Calu3 (cell line): ENCODE data around the gene AKR7A3. TPM values are rescaled to one million over a fixed set of nuclear protein-coding genes. Genes with fewer than 3 reads are reported as not detected.

Experiments
- BruUV-seq: library from RNA; stranded (reverse); fragments of 400-500 nt; replicated peaks from 2 replicates; lab custom pipeline; 2021; lab: Mats Ljungman, UMichigan
- CTCF ChIA-PET: fragments of 300-600 bp; sonication (Branson Sonifier 250); formaldehyde crosslinking; loops from one replicate; lab custom pipeline; 2022; ENCODE audit warnings: antibody characterized with exemption; lab: Charles Lee
- DNase-seq: peaks from one replicate; pipeline ENCODE4 v3.0.0; 2022
- H3K27ac Mint-ChIP-seq: one replicate; pipeline ENCODE4 v1.8.0; 2022; ENCODE audit warnings: mixed read lengths; ENCODE audit not compliant: unreplicated experiment
- H3K27me3 Mint-ChIP-seq: one replicate; pipeline ENCODE4 v1.8.0; 2022; ENCODE audit warnings: mixed read lengths; ENCODE audit not compliant: unreplicated experiment
- H3K36me3 Mint-ChIP-seq: one replicate; pipeline ENCODE4 v1.8.0; 2022; ENCODE audit warnings: mild to moderate bottlenecking, moderate library complexity, mixed read lengths; ENCODE audit not compliant: insufficient read depth, unreplicated experiment
- H3K4me1 Mint-ChIP-seq: one replicate; pipeline ENCODE4 v1.8.0; 2022; ENCODE audit warnings: mild to moderate bottlenecking, low read depth, mixed read lengths; ENCODE audit not compliant: unreplicated experiment
- H3K4me3 Mint-ChIP-seq: one replicate; pipeline ENCODE4 v1.8.0; 2022; ENCODE audit warnings: mild to moderate bottlenecking, low read depth, moderate library complexity, mixed read lengths; ENCODE audit not compliant: unreplicated experiment
- H3K9me3 Mint-ChIP-seq: one replicate; pipeline ENCODE4 v1.8.0; 2022; ENCODE audit warnings: low read depth, mixed read lengths; ENCODE audit not compliant: unreplicated experiment
- intact Hi-C: fragments of 100-400 bp; cut with micrococcal nuclease; formaldehyde crosslinking; loops from one replicate; pipeline ENCODE4 v1.10.0; 2022; ENCODE audit not compliant: unreplicated experiment
- total RNA-seq: library from RNA; stranded (reverse); gene quantifications from 2 replicates; pipeline ENCODE4 v1.2.3, GENCODE V29; 2022
- TF ChIP-seq, protein P1 (sequence below): fragments of 200-600 bp; IDR thresholded peaks from one replicate; pipeline ENCODE4 v1.8.0; 2022; ENCODE audit warnings: antibody characterized with exemption; ENCODE audit not compliant: unreplicated experiment

The AKR7A3 gene
- total RNA-seq, 1 experiment from 2014 or later: 1.7 TPM

DNA sequence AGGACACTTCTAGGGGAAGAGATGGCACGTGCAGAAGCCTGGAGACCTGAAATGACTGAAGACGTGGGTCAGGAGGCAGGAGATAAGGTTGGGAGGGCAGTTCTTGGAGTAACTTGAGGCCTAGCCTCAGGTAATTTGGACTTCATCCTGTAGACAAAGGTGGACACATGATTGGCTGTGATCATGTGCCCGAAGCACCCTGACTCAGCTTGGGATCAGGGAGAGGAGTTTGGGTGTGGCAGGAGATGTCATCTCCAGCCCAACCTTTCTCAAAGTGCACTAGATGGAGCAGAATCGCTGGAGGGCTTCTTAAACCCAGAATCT lies 25.0 kb upstream of the AKR7A3 start:
- CTCF ChIA-PET: no interaction called here
- no peak overlapping the region for H3K27ac Mint-ChIP-seq
- intact Hi-C loops: no loop called here
- TF ChIP-seq, protein P1, sequence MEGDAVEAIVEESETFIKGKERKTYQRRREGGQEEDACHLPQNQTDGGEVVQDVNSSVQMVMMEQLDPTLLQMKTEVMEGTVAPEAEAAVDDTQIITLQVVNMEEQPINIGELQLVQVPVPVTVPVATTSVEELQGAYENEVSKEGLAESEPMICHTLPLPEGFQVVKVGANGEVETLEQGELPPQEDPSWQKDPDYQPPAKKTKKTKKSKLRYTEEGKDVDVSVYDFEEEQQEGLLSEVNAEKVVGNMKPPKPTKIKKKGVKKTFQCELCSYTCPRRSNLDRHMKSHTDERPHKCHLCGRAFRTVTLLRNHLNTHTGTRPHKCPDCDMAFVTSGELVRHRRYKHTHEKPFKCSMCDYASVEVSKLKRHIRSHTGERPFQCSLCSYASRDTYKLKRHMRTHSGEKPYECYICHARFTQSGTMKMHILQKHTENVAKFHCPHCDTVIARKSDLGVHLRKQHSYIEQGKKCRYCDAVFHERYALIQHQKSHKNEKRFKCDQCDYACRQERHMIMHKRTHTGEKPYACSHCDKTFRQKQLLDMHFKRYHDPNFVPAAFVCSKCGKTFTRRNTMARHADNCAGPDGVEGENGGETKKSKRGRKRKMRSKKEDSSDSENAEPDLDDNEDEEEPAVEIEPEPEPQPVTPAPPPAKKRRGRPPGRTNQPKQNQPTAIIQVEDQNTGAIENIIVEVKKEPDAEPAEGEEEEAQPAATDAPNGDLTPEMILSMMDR: no peak
- no peaks in the 10 kb centered on the region for H3K27me3 Mint-ChIP-seq
- H3K9me3 Mint-ChIP-seq: no peaks in the 10 kb centered on the region
- DNase-seq: no peak
- peak overlapping the region; percentile 67 for H3K4me3 Mint-ChIP-seq
- H3K36me3 Mint-ChIP-seq: peaks cover 30% of the 10 kb centered on the region
- no TSS peak for BruUV-seq
- peaks cover 26% of the 10 kb centered on the region for H3K4me1 Mint-ChIP-seq

DNA sequence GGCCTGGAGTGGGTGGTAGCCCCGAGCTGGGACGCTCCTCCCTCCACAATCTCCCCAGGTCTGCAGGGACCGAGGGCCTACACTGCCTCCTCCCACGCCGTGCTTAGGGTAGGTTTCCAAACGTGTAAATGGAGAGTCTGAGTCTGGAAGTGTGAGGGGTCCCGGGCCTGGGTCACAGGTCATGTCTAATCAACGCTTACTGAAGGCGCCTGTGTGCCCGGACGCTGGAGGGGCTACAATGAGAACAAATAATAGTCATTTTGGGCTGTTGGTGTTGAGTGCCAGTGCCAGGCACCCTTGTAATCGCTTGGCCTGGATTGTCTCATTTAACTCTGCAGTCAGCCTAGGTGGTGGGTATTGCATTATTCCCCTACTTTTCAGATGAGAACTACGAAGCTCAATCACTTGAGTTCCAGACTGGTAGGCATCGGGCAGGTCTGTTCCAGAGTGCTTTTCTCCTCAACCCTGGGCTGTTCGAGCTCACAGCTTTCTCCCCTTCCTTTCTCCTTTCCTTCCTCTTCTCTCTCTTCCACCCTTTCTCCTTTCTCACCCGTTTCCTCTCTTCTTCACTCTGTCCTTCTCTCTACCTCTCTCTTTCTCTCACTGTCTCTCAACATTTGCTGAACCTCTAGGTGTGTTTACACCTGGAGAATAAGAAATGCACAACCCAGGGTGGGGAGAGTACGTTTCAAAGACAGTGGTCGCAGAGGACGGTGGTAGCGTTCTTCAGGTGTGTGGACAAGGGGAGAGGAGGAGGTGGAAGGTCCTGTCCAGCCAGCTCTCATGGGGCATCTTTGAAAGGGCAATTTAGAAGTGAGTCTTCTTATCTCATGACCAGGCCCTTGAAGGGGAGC lies 24.4 kb upstream of the AKR7A3 start:
- H3K9me3 Mint-ChIP-seq: no peaks in the 10 kb centered on the region
- intact Hi-C loops: no loop called here
- H3K27me3 Mint-ChIP-seq: no peaks in the 10 kb centered on the region
- TSS peak; percentile 61 for BruUV-seq
- TF ChIP-seq, protein P1: no peak
- peaks cover 26% of the 10 kb centered on the region for H3K4me1 Mint-ChIP-seq
- DNase-seq: no peak
- H3K4me3 Mint-ChIP-seq: peak overlapping the region; percentile 67
- no peak overlapping the region for H3K27ac Mint-ChIP-seq
- CTCF ChIA-PET: no interaction called here
- peaks cover 33% of the 10 kb centered on the region for H3K36me3 Mint-ChIP-seq

DNA sequence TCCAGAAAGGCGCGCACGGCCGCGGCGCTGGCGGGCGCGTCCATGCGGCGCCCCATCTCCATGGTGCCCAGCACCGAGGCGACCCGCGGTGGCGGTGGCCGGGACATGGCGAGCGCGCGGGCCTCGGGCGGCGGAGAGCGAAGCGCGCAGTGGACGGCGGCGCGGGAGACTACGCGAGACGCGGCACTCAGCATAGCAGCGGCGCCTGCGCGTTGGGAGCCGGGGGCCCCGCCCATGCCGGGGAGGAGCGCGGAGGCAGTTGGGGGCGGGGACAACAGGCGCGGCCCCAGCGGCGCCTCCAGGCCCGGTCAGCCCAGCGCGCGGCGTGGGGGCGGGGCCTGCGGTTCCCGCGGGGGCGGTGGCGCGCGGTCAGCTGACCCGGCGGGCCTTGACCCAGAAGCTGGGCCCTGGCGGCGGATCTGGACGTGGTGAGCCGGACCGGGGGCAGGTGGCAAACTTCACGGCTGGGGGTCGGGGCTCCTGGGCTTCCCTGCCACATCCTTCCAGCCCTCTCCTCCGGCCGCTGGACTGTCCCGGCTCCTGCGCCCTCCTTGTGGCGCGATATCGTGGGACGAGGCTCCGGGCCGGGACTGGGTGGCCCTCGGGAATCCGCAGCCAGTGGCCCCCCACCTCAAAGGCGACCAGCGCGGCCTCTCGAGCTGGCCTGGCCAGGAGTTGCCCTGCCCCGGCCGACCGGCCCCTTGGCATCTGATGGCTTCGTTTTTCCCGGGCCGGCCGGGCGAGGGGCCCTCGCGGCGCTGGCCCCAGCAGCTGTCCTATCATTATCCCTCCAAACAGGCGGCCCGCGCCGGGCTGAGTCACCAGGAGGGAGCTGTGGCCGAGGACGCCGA lies 23.6 kb upstream of the AKR7A3 start, which contains the start of the genes AKR7A2 and SLC66A1:
Gene AKR7A2, minus strand, starts transcription at position 214 of the 851 bp plus-strand sequence. Its CDS starts 20 bp downstream, at position 194.
Gene SLC66A1, plus strand, starts transcription at position 396 of the 851 bp plus-strand sequence. CDS start 5,352 bp downstream, outside the sequence.
- CTCF ChIA-PET: no interaction called here
- peaks cover 41% of the 10 kb centered on the region for H3K36me3 Mint-ChIP-seq
- no peaks in the 10 kb centered on the region for H3K9me3 Mint-ChIP-seq
- H3K27me3 Mint-ChIP-seq: no peaks in the 10 kb centered on the region
- TF ChIP-seq, protein P1: no peak
- peaks cover 26% of the 10 kb centered on the region for H3K4me1 Mint-ChIP-seq
- H3K27ac Mint-ChIP-seq: peak within 1 kb of the TSS; percentile 20
- H3K4me3 Mint-ChIP-seq: peak within 1 kb of the TSS; percentile 67
- DNase-seq: peak; percentile 93
- intact Hi-C loops: no loop called here
- BruUV-seq: no TSS peak

DNA sequence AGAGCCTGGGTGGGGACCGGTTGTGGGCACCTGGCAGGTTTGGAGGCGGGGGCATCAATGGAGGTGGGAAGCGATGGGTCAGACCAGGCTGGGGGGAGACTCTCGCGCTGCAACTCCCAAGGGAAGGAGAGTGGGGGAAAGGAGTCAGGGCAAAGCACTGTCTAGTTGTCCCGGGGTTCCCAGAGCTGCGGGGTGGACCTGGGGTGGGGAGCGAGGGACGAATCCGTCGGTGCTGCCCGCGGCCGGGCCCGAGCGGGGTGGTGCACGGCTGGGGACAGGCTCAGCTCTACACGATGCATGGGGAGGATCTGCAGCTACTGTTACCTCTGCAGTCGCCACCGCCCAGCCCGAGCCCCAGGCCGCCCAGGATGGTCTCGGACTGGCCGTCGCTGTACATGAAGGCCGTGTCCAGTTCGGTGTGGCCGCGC lies 22.9 kb upstream of the AKR7A3 start:
- Mint-ChIP-seq H3K27me3 (no peaks in the 10 kb centered on the region), H3K9me3 (no peaks in the 10 kb centered on the region), H3K27ac (peak overlapping the region; percentile 20), H3K4me1 (peaks cover 26% of the 10 kb centered on the region), H3K36me3 (peaks cover 41% of the 10 kb centered on the region), H3K4me3 (peak overlapping the region; percentile 67)
- TF ChIP-seq, protein P1: no peak
- intact Hi-C loops: no loop called here
- CTCF ChIA-PET: no interaction called here
- DNase-seq: peak; percentile 21
- no TSS peak for BruUV-seq
